GM18520 (cell line): ENCODE results near the gene SNCAIP.

Experiments used
- ATAC-seq: cut with Tn5 transposase; IDR thresholded peaks from one replicate; pipeline ENCODE4 v1.9.1; 2021; ENCODE audit not compliant: unreplicated experiment

SNCAIP gene

GRCh38 chr5:122493091-122494021 lies 181.3 kb downstream of the SNCAIP start:
- no peak for ATAC-seq

DNA sequence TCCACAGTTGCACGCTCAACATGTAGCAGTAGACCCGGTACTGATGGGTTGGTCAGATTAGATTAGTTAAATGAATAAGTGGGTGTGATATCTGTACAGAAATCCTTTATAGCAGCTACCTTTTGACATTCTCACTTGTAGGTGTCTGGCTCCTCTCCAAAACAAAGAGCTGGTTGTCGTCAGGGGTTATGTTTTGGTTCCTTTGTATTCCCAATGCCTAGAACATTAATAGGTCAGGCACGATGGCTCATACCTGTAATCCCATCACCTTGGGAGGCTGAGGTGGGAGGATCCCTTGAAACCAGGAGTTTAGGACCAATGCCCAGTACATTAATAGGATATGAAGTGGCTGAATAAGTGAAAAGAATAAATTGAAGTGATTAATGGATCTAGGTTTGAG lies 182.1 kb downstream of the SNCAIP start:
- no peak for ATAC-seq

DNA sequence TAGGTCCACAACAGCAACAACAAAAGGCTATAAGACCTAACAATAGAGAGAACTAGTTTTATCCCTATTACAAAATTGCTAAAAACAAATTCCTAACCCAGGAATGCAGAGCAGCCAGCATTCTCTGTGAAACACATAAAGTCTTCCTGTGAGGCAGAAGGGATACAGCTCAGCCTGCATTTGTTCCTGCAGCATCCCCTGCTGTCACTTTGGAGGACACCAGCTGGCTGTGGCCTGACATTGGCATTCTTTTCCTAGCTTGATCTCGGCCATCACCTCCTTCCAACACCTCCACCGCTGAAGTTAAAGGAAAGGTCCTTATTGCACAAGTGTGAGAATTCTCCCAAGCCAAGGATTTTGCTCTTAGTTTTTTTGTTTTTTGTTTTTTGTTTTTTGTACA lies 186.1 kb downstream of the SNCAIP start:
- no peak for ATAC-seq

DNA sequence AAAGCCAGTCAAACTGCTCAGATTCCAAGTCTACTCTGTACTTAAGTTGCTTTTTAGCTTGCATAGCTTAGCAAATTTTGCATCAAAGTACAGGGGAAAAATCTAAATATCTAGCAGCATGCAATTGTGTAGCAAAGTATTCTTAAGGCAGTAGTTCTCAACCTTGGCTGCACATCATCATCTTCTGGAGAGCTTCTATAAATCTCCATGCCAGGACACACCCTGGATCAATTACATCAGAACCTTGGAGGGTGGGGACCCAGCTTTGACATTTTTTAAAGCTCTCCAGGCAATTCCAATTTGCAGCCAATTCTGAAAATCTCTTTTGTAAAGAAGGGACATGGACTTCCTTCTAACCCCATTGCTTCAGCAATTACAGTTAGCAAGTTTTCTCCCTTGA lies 187.5 kb downstream of the SNCAIP start:
- no peak for ATAC-seq

DNA sequence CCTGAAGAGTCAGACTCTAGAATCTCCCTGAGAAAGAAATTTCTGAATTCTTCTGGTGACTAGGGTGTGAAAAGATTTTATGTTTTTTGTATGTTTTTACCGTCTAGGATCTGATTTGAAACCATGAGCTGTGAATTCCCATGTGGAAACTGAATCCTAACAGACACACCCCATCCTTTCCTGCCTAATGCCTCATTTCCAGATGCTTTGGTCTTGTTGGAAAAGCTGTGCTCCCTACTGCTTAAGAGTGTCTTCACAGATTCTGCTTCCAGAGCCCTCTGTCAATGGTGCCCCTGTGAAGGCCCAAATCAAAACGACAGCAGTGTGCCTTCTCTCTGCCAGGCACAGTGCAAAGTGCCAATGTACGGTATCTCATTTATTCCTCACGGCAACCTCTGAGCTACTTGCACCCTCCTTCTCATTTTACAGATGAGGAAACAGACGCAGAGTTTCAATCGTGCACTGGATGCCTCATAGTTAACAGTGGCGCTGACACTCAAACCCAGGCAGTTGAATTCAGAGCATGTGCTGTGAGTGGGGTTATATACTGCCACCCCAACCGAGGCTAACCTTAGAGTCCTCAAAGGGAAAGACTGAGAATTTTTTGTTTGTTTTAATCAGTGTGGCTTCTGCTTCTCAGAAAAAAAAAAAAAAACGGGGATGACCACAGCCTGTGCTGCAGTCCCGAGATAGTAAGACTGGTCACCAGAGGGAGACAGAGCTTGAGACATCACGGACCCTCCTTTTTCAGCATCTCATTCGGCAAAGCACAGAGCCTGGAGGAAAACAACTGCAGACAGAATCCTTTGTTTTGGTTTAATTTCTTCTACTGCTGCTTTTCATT lies 188.4 kb downstream of the SNCAIP start:
- no peak for ATAC-seq

DNA sequence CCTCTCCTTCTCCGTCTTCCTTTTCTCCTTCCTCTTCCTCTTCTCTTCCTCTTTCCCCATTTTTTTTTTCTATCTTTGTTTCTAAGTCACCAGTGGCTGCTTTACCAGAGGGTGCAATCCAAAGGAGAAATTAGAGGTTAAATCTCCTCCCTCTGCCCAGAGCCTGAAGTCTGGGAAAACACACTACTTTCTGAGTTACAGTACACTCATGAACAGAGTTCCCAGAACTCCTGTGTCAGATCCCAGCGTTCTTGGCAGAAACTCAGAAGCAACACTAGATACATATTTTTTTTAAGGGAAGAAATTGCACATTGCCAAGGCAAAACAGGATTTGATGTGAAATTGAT lies 189.0 kb downstream of the SNCAIP start:
- no peak for ATAC-seq

DNA sequence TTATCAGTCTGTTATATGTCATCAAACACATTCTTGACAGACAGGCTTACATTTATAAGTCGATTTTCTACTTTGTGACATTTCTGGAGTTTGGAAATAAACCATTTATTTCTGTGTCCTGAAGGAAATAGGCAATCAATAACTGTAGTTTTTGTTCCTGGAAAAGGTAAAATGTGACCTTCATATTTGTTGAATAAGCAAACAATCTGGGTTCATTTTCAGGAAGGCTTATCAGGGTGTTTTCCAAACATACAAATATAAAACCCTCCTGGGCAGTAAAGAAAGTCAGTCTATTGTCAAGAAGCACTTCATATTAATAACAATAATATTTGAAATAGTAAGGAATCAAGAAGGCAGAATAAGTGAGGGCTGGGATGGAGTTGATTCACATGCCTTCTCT lies 195.0 kb downstream of the SNCAIP start:
- no peak for ATAC-seq

- ATAC-seq: no peak
Observed at GRCh38 chr5:122507581-122507980, 195.5 kb downstream of the SNCAIP start.

GRCh38 chr5:122508623-122509022 lies 196.6 kb downstream of the SNCAIP start:
- no peak for ATAC-seq
